GM12874 (cell line): ENCODE results near the gene PKHD1.

Experiments
- TF ChIP-seq, protein P1 (sequence below): IDR thresholded peaks from 2 replicates; pipeline ENCODE4 v1.5.1; 2011; ENCODE audit warnings: low read depth, mild to moderate bottlenecking, control low read depth, low read length, moderate library complexity; ENCODE audit not compliant: insufficient read depth

The PKHD1 gene

DNA sequence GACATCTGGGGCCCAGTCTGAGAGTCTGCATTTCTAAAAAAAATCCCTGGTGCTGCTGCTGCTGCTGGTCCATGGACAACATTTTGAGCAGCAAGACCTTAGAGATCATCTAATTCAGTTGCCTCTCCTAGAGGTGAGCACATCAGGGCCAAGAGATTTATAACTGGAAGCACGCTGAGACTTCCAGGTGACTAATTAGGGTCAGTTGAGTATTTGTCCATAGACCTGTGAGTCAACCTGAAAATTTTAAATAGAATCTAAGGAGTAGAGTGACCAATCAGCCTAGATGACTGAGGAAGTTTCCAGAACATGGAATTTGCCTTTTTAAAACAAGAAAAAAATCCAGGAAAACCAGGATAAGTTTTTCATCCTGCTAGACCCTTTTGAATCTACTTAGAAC, 221.4 kb downstream of the PKHD1 start:
- TF ChIP-seq, protein P1, sequence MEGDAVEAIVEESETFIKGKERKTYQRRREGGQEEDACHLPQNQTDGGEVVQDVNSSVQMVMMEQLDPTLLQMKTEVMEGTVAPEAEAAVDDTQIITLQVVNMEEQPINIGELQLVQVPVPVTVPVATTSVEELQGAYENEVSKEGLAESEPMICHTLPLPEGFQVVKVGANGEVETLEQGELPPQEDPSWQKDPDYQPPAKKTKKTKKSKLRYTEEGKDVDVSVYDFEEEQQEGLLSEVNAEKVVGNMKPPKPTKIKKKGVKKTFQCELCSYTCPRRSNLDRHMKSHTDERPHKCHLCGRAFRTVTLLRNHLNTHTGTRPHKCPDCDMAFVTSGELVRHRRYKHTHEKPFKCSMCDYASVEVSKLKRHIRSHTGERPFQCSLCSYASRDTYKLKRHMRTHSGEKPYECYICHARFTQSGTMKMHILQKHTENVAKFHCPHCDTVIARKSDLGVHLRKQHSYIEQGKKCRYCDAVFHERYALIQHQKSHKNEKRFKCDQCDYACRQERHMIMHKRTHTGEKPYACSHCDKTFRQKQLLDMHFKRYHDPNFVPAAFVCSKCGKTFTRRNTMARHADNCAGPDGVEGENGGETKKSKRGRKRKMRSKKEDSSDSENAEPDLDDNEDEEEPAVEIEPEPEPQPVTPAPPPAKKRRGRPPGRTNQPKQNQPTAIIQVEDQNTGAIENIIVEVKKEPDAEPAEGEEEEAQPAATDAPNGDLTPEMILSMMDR, result no peak

DNA sequence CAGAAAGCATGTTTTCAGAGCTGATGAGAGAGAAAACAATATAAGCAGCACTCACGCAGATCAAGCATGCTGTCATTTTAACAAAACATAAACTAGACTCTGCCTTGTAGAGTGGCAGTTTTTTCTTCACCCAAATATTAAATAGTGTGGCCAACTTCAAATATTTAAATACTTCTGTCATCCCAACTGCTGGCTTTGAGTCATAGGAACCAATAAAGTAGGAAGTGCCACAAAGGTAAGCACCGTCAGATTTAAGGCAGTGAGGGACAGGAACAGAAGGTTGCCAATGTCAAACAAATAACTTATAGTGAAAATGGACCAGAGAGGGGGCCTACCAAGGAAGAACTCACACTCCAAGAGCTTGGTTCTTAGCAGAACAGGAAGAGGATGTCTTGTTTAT, 222.2 kb downstream of the PKHD1 start:
- TF ChIP-seq, protein P1, result no peak

DNA sequence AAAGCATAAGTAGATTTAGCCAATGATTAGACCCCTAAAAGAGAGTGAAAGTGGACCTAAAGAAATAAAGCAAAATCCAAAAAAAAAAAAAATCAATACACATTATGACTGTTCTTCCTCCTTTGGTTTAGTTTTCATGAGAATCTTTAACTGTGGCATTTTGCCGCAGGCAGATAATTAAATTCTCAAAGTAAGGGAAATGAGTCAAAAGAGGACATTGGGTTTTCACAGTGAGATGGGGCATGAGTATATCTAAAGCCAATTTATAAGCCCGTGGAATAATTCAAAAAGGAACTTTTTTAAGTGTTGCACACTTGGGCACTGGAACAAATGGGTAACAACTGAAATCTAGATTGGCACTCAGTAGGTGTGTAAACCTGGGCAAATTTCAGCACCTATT, 230.3 kb downstream of the PKHD1 start:
- TF ChIP-seq, protein P1, result no peak

DNA sequence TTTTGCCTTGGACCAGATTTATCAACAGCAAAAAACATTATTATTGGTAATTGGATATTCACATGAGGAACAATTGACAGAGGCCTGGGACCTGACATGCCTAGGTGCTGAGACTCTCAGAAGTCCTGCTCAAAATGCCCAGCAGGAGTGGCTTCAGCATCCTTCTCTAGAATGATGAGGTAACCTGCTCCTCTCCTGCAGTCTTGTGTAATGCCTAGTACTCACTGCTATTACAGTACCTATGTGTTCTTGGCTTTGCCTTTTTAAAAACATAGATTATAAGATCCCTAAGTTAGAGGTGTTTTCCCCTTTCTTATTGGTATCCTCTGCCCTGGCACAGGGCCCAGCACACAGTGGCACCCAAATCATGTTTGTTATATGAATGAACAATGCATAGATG, 230.9 kb downstream of the PKHD1 start:
- TF ChIP-seq, protein P1, result no peak

DNA sequence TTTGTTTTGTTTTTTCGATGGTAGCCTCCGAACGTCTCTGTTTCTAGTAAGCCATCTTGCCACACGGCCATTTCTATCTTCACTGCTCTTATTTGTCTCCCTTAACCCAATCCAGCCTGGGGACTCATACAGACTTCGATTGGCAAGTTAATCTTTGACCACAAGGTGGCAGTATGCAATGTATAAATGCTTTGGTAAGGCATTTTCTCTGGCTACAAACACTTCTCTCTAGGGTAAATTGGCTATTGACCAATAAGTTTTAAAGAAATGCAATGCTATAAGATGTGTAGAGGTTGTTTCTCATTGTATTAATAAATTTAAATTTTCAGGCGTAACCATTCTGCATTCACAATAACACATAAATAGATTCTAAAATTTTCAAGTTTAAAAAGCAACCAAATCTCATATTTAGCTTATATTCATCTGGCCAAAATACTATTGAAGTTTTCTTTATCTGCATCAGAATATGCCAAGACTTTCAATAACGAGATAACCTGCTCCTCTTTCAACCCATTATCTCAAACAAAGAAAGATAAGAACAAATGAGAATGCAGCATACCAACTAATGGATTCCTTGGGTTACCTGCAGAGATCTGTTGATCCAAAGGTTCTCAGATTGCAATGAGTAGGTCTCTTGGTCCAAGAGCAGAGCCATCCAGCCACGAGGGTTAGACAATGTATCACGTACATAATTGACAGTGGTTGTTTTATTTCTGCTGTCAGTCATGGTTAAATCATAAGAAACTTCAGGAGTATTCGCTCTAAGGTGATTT, 231.9 kb downstream of the PKHD1 start:
- TF ChIP-seq, protein P1, result peak; percentile 47; the same call in 1 of the 2 replicates

DNA sequence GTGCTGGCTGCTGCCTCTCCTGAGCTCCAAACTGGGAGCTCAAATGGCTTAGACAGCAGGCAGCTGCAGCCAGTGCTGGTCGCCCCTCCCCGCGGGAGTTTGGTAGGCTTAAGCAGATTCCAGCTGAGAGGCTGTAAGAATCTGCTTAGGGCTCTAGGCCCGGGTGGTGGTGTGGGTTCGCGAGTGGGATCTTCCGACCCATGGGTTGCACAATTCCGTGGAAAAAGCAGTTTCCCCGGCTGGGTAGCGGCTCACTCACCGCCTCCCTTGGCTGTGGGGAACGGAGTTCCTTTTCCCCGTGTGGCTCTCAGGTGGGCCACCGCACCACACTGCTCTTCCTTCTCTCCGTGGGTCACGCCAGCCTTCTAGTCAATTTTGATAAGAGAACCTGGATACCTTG, 232.5 kb downstream of the PKHD1 start:
- TF ChIP-seq, protein P1, result no peak

DNA sequence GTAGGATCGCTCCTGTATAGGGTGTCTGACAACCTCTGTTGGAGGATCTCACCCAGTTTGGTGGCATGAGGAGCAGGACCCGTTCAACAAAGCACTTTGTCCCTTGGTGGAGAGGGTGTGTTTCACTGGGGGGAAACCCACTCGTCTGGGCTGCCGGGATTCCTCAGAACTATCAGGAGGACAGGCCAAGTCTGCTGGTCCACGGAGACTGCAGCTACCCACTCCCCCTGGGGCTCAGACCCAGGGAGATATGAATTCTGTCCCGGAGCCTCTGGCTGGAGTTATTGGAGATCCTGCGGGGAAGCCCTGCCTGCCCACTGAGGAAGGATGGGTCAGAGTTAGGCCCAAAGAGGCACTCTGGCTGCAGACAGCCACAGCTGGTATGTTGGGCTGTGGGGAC, 233.1 kb downstream of the PKHD1 start:
- TF ChIP-seq, protein P1, result no peak

DNA sequence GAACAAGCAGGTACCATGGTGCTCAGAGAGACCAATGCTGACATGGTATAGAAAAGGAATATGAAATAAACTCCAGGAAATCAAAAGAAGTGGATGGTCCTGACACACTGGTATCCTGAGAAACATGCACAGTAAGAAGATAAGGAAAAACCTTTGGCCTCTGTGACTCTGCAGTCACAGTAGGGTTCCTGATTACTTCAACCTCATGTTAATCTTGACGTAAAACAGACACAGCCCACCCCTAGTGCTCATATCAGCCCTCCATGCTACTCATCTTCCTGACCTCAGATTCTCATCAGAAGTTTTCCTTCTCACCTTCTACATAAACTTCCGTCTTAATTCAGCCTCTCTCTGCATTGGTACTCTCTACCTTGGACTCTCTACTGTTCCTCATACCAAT, 240.9 kb downstream of the PKHD1 start:
- TF ChIP-seq, protein P1, result no peak
